HL-60 (cell line): ENCODE results near the gene MEX3C.

Experiments
- DNase-seq, 2 experiments: peaks; one replicate each; pipeline ENCODE4 v3.0.0-alpha.2; 2010 to 2020; ENCODE audit warnings: low read depth in 1 of 2, low spot score in 1 of 2
- H3K27ac ChIP-seq: fragments of 250-450 bp; sonication (Bioruptor Pico); replicated peaks from 2 replicates; pipeline ENCODE4 v1.5.1; 2020; ENCODE audit warnings: mild to moderate bottlenecking, moderate library complexity
- H3K27me3 ChIP-seq: fragments of 250-450 bp; sonication (Bioruptor Pico); 2 replicates; pipeline ENCODE4 v1.5.1; 2021; ENCODE audit warnings: mild to moderate bottlenecking, moderate library complexity; ENCODE audit not compliant: insufficient read depth, poor library complexity, severe bottlenecking
- H3K4me3 ChIP-seq: replicated peaks from 2 replicates; pipeline ENCODE4 v1.5.1; 2011; ENCODE audit warnings: mild to moderate bottlenecking, control low read depth, low read length; ENCODE audit not compliant: insufficient read depth
- CTCF ChIP-seq: IDR thresholded peaks from one replicate; pipeline ENCODE4 v1.5.1; 2011; ENCODE audit warnings: low read length, control low read depth, inconsistent platforms; ENCODE audit not compliant: insufficient read depth
- GABPA ChIP-seq: IDR thresholded peaks from 2 replicates; pipeline ENCODE4 v1.6.1; 2012; ENCODE audit warnings: low read depth
- POLR2AphosphoS5 ChIP-seq: IDR thresholded peaks from 2 replicates; pipeline ENCODE4 v1.6.1; 2012; ENCODE audit warnings: low read depth
- SPI1 ChIP-seq: IDR thresholded peaks from 2 replicates; pipeline ENCODE4 v1.6.1; 2012; ENCODE audit warnings: low read depth, mild to moderate bottlenecking, borderline replicate concordance
- TF ChIP-seq, protein P1 (sequence below): IDR thresholded peaks from 2 replicates; pipeline ENCODE4 v1.6.1; 2012; ENCODE audit warnings: low read depth; ENCODE audit not compliant: insufficient replicate concordance

The MEX3C gene

GRCh38 chr18:51196118-51196810 is 1.2 kb downstream of the MEX3C start:
- no peaks in the 10 kb centered on the region for H3K27me3 ChIP-seq
- peak overlapping the region; percentile 73 for H3K4me3 ChIP-seq
- DNase-seq, result peak in 1 of 2 experiments; percentile 50
- peak overlapping the region; percentile 85 for H3K27ac ChIP-seq
- TF ChIP-seq, protein P1, sequence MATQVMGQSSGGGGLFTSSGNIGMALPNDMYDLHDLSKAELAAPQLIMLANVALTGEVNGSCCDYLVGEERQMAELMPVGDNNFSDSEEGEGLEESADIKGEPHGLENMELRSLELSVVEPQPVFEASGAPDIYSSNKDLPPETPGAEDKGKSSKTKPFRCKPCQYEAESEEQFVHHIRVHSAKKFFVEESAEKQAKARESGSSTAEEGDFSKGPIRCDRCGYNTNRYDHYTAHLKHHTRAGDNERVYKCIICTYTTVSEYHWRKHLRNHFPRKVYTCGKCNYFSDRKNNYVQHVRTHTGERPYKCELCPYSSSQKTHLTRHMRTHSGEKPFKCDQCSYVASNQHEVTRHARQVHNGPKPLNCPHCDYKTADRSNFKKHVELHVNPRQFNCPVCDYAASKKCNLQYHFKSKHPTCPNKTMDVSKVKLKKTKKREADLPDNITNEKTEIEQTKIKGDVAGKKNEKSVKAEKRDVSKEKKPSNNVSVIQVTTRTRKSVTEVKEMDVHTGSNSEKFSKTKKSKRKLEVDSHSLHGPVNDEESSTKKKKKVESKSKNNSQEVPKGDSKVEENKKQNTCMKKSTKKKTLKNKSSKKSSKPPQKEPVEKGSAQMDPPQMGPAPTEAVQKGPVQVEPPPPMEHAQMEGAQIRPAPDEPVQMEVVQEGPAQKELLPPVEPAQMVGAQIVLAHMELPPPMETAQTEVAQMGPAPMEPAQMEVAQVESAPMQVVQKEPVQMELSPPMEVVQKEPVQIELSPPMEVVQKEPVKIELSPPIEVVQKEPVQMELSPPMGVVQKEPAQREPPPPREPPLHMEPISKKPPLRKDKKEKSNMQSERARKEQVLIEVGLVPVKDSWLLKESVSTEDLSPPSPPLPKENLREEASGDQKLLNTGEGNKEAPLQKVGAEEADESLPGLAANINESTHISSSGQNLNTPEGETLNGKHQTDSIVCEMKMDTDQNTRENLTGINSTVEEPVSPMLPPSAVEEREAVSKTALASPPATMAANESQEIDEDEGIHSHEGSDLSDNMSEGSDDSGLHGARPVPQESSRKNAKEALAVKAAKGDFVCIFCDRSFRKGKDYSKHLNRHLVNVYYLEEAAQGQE, result no peak
- TF ChIP-seq SPI1, result no peak
- TF ChIP-seq GABPA, result no peak
- no peak for TF ChIP-seq CTCF
- peak; percentile 27 for TF ChIP-seq POLR2AphosphoS5

DNA sequence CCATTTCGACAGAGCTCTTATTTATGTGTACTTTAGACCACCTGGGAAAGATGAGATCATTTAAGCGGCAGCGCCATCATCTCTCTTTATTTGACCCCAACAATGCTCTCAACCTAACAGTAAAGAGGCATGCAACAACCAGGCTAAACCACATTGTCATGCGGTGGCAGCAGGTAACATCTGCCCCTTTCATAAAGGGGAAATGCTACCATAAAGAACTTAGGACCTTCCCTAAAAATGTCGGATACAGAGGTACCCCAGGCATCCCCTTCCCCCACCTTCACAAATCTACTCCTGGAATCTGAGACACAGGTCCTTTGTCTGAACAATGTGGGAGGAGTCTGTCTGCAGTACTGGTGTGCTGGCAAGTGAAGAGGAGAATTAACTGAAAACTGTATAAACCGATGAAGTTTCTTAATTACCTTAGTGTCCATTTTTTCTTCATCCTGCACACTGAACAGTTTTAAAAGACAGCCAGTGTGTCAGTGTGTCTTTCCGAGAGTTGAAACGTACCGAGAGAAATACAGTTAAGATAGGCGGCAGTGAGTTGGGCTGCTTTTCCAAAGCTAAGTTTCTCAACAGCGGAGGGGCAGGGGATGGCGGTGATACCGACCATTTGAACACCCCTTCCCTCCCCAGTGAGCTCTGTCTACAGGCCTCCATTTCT is 1.9 kb downstream of the MEX3C start:
- H3K4me3 ChIP-seq, result peak overlapping the region; percentile 73
- H3K27me3 ChIP-seq, result no peaks in the 10 kb centered on the region
- TF ChIP-seq GABPA (no peak), CTCF (no peak), POLR2AphosphoS5 (peak; percentile 31; the same call in 1 of the 2 replicates), SPI1 (peak; percentile 82; the same call in 1 of the 2 replicates)
- TF ChIP-seq, protein P1, result no peak
- H3K27ac ChIP-seq, result peak overlapping the region; percentile 85
- peak; percentile 52 to 73 for DNase-seq

DNA sequence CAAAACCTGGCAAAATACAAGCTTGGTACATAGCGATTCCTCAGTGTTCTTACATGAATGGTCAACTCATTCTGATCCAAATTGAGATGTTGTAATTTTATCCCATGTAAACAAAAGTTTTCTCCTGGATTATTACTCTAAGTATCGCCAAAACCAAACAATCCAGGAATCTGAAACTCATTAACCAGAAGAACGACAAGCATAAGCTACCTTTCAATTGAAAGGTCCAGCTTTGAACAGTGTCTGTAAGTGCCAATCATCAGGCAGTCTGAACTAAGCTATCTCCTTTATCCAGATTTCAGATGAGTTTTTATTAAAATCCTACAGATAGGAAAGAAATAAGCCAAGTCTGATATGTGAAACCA is 2.4 kb downstream of the MEX3C start:
- Histone ChIP-seq H3K27ac (peak overlapping the region; percentile 85), H3K4me3 (peak overlapping the region; percentile 73), H3K27me3 (no peaks in the 10 kb centered on the region)
- TF ChIP-seq POLR2AphosphoS5, result no peak
- TF ChIP-seq GABPA, result no peak
- TF ChIP-seq SPI1, result no peak
- TF ChIP-seq, protein P1, result no peak
- no peak for TF ChIP-seq CTCF
- no peak for DNase-seq
